Panc1 (cell line): Measurements from ENCODE around the gene FBXL19.

Experiments used
- TF ChIP-seq, protein P1 (sequence below), 2 experiments: IDR thresholded peaks; 2 replicates each; pipeline ENCODE4 v1.6.1; 2011 to 2012; ENCODE audit warnings: low read depth in 2 of 2, control low read depth in 1 of 2, low read length in 1 of 2, mild to moderate bottlenecking in 1 of 2, moderate library complexity in 1 of 2; ENCODE audit not compliant: insufficient read depth in 1 of 2
- TF ChIP-seq, protein P2 (sequence below): fragments of 450-650 bp; IDR thresholded peaks from 2 replicates; pipeline ENCODE4 v1.5.1; 2017; ENCODE audit warnings: mild to moderate bottlenecking

DNA sequence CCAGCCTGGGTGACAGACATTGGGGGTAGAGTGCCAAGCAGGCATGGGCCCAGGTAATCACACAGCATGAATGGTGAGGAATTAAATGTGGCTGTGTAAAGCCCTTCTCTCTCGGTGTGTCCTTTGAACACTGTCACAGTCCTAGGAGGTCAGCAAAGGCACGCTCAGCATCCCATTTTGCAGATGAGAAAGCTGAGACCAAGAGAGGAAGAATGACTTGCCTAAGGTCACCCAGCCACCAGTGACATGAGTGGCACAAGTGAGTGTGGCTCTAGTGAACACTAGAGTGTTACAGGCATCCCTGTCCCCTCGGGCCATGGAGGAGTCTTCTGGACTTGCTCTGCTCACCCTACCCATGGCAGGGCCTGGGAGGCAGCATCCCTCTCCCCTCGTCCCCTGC lies 16.3 kb upstream of the FBXL19 start:
- TF ChIP-seq, protein P1, sequence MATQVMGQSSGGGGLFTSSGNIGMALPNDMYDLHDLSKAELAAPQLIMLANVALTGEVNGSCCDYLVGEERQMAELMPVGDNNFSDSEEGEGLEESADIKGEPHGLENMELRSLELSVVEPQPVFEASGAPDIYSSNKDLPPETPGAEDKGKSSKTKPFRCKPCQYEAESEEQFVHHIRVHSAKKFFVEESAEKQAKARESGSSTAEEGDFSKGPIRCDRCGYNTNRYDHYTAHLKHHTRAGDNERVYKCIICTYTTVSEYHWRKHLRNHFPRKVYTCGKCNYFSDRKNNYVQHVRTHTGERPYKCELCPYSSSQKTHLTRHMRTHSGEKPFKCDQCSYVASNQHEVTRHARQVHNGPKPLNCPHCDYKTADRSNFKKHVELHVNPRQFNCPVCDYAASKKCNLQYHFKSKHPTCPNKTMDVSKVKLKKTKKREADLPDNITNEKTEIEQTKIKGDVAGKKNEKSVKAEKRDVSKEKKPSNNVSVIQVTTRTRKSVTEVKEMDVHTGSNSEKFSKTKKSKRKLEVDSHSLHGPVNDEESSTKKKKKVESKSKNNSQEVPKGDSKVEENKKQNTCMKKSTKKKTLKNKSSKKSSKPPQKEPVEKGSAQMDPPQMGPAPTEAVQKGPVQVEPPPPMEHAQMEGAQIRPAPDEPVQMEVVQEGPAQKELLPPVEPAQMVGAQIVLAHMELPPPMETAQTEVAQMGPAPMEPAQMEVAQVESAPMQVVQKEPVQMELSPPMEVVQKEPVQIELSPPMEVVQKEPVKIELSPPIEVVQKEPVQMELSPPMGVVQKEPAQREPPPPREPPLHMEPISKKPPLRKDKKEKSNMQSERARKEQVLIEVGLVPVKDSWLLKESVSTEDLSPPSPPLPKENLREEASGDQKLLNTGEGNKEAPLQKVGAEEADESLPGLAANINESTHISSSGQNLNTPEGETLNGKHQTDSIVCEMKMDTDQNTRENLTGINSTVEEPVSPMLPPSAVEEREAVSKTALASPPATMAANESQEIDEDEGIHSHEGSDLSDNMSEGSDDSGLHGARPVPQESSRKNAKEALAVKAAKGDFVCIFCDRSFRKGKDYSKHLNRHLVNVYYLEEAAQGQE (IDR thresholded peaks at IDR 0.05; ENCODE audit: insufficient read depth in 1 of 2, low read depth in 2 of 2, low read length in 1 of 2): no peak
- TF ChIP-seq, protein P2, sequence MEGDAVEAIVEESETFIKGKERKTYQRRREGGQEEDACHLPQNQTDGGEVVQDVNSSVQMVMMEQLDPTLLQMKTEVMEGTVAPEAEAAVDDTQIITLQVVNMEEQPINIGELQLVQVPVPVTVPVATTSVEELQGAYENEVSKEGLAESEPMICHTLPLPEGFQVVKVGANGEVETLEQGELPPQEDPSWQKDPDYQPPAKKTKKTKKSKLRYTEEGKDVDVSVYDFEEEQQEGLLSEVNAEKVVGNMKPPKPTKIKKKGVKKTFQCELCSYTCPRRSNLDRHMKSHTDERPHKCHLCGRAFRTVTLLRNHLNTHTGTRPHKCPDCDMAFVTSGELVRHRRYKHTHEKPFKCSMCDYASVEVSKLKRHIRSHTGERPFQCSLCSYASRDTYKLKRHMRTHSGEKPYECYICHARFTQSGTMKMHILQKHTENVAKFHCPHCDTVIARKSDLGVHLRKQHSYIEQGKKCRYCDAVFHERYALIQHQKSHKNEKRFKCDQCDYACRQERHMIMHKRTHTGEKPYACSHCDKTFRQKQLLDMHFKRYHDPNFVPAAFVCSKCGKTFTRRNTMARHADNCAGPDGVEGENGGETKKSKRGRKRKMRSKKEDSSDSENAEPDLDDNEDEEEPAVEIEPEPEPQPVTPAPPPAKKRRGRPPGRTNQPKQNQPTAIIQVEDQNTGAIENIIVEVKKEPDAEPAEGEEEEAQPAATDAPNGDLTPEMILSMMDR: no peak
